Activated T-cell treated with anti-CD3 and anti-CD28 coated beads for 4 hours (primary cell): ENCODE results near the gene TAP1.

Experiments
- DNase-seq: peaks from one replicate; pipeline ENCODE4 v3.0.0-alpha.2; 2020

TAP1 gene

DNA sequence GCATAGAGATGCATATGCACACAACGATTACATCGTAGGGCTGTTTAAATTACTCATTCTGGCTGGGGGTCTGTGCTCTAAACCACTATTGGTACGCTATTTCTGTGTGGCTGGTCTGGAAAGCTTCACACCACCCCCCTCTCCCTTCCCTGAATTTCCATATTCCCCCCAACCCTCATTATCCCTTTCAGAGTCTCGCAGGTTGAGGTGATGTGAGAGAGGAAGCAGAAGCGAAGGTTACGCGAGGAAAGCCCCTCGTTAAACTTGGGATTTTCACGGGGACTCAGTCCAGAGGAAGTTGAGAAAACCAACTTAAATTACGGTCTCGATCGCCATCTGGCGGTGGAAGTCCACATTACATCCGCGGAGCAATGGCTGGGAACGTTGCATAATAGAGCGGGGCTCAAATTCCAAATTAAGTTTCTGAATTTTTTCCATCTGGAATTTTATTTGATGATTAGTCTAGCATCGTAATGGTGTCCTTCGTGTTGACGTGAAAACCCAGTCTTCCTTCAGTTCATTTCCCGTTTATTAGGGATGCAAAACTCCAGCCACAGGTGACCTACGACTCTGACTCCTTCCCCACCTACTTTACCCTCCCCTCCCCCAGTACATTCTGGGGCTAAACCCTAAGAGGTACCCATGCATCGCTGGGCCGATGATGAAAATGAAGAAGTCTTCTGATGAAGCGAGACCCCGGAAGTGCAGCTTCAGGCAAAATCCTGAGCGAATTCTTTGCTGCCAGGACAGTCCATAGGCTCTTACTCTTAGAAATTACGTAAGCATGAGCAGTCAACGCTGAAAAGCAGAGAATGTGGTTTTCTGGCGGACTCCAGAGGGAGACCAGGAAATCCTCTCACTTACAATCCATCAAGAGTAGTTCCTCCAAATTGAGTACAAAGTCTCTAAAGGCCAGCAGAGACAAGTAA is 56.4 kb downstream of the TAP1 start:
- peak; percentile 75 for DNase-seq
